ENCODE results near the gene SIRT4.
"Not testable (repeated sequence)": the region's sequence is repeated elsewhere in the genome, so short reads cannot be mapped to it uniquely, and the experiment has no call there.

Gene SIRT4, protein sequence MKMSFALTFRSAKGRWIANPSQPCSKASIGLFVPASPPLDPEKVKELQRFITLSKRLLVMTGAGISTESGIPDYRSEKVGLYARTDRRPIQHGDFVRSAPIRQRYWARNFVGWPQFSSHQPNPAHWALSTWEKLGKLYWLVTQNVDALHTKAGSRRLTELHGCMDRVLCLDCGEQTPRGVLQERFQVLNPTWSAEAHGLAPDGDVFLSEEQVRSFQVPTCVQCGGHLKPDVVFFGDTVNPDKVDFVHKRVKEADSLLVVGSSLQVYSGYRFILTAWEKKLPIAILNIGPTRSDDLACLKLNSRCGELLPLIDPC

DNA sequence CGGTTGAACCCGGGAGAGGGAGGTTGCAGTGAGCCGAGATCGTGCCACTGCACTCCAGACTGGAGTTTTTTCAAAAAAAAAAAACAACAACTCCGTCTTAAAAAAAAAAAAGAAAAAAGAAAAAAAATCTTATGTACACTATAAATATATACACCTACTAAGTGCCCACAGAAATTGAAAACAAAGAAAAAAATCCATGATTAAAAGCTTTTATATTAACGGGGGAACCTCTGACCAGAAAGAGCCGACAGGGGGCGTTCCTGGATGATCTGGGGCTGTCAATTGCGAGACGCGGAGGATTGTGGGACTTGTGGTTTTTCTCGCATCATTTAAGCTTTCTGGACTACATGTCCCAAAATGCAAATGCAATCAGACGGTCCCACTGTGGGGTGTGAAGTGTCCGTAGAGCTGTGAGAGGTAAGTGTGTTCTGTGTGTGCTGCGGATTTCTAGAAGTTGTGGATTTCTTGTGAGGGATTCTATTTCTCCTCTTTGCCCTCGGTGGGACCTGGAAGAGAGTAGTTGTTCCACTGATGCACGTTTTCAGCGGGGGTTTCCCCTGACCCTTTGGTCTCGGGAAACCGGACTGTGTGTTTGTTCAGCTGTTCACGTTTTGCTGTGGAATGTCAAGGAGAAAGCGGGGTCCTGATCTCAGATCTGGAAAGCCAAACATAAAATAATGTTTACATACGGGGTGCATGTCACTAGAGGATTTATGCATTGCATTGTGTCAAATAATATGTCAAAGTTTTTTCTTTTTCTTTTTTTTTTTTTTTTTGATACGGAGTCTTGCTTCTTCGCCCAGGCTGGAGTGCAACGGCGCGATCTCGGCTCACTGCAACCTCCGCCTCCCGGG lies at the start of gene SIRT4:
SIRT4 (plus strand) TSS at position 360 of the 854 bp plus-strand sequence. CDS start 1,241 bp downstream, outside the sequence.
- peak; percentile 97 for DNase-seq

DNA sequence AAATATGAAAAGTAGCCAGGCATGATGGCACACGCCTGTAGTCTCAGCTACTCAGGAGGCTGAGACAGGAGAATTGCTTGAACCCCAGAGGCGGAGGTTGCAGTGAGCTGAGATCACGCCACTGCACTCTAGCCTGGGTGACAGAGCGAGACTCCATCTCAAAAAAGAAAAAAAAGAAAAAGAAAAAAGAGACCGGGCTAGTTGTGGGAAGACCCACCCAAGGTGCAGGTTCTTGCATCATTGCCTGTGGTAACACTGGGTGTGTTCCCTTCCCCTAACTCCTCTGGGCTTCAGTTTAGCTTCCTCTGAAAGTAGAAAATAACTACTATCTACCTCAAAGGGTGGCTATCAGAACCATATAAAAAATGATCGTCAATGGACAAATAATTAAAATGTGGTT lies 48.8 kb upstream of the SIRT4 start:
- DNase-seq: not testable (repeated sequence)

DNA sequence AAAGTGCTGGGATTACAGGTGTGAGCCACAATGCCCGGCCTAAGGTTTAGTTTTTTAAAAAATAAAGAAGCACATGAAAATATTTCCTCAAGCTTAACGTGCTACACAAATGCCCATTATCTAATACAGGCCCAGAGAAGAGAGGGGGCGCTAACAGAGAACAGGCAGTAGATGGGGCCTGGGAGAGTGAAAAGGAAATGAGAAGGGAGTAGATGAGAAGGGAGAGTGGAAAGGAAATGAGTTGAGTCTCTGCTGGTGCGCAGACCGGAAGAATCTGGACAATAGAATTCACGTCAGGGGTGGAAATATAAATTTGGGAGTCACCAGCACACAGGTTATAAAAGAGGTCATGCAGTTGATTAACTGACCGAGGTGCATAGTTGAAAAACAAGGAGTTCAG lies 47.3 kb upstream of the SIRT4 start:
- DNase-seq: no peak

- DNase-seq: peak; percentile 69
Observed at GRCh38 chr12:120257041-120257821, 44.9 kb upstream of the SIRT4 start.

GRCh38 chr12:120258323-120258896 lies 43.7 kb upstream of the SIRT4 start:
- DNase-seq: no peak

DNA sequence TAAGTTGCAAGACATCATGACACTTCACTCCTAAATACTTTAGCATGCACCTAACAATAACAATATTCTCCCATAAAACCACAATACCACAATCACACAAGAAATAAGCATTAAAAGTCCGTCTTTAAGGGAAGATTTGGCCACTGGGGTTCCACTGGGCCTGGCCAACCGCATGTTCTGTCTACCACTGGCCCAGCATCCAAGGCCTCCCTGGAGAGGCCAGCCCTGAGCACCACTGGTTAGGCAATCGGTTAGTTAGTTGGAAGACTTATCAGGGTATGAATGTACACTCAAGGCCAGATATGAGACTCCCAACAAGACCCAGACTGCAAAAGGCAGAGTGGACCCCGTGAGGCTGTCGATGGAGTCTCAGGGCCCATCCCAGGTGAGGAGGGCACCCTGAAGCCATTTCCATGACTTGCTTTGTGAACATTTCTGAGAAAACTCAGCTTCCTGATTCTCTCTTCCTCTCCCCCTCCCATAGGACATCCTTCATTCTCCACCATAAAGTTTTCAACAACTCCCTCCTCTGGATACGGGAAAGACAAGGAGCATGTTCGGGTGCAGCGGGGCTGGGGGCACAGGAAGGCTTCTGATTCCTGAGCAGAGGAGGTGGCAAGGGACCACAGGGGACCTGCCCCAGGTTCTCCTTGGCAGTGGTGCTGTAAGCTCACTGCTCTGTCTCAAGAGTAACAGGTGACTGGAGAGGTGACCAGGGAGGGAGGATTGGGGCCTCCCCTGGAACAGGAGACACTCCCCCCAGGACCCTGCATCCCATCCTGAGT lies 42.5 kb upstream of the SIRT4 start:
- no peak for DNase-seq

GRCh38 chr12:120260607-120261006 lies 41.5 kb upstream of the SIRT4 start:
- no peak for DNase-seq

GRCh38 chr12:120261951-120262851 lies 39.9 kb upstream of the SIRT4 start:
- peak; percentile 92 for DNase-seq

GRCh38 chr12:120262852-120263747 lies 39.0 kb upstream of the SIRT4 start:
- no peak for DNase-seq

GRCh38 chr12:120263748-120264085 lies 38.4 kb upstream of the SIRT4 start:
- no peak for DNase-seq

GRCh38 chr12:120264086-120264903 lies 37.8 kb upstream of the SIRT4 start:
- DNase-seq: peak; percentile 31

DNA sequence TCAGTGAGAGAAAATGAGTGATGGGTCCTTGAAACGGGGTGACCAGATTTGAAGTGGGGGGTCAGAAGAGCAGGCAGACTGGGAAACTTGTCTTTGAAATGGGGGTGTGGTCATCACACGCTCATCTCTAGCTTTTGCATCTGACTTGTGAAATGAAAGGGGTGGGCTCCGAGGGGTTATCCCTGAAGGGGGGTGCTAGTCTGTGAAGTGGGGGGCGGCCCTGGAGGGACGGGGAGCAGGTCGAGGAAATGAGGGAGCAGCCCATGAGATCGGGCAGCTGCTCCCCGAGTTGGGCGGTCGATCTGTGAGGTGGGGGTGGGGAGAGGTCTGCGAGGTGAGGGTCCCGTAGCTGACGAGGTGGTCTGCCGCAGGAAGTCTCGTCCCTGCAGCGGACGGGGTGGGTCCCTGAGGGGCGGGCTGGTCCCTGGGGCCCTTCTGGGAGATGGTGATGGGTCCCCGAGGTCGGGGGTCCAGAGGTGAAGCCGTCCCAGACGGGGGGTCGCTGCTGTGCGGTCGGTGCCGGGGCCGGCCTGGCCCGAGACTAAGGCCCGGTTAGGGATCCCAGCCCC lies 37.1 kb upstream of the SIRT4 start:
- DNase-seq: no peak

DNA sequence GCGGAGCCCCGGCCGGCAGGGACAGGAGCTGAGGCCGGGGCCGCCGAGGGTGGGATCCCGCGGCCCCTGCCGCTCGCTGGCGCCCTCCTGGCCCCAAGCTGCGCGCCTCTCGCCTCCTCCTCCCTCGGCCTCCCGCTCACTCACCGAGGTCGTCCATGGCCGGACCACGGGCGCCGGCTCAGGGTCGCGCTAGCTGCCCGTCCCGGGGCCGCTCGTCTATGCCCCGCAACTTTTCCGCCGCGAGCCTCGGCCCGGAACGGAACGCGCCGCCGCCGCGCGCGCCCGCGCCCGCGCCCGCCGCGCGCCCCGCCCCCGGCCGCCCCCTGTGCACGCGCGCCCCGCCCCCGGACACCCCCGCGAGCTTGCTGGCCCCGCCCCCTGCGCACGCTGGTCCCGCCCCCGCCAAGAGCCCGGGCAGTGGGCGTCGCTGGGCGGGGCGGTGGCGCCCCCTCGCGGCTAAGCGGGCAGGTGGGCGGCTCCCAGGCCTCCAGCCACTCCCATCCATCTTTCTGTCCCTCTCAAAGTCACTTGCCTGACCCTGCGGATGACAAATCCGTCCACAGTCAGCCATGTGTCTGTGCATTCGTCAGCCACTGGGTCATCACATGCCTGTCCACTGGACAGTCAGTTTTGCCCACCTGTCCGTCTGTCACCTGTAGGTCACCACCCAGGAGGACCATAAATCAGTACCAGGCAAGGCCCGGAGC lies 36.5 kb upstream of the SIRT4 start, which contains the start of gene PXN:
PXN (minus strand) TSS at position 258 of the 707 bp plus-strand sequence; CDS start at position 157, 101 bp downstream.
- DNase-seq: peak; percentile 89

GRCh38 chr12:120266180-120266870 lies 35.8 kb upstream of the SIRT4 start:
- DNase-seq: no peak

- no peak for DNase-seq
Observed at GRCh38 chr12:120267736-120268135, 34.4 kb upstream of the SIRT4 start.

GRCh38 chr12:120276734-120277133 lies 25.4 kb upstream of the SIRT4 start:
- no peak for DNase-seq

Data from NCI-H69 (cell line).